ENCODE measurements around the gene SLC26A11.

- TF ChIP-seq CTCF (IDR thresholded peaks at IDR 0.05; ENCODE audit: insufficient read depth, low read length) = no peak
- TF ChIP-seq REST (IDR thresholded peaks at IDR 0.05; ENCODE audit: insufficient replicate concordance, low read depth) = no peak
- TF ChIP-seq POLR2AphosphoS5 (IDR thresholded peaks at IDR 0.05; ENCODE audit: low read depth) = no peak
These were observed 29.5 kb upstream of the SLC26A11 start for GRCh38 chr17:80190716-80191115.
